CD14-positive monocyte (primary cell): ENCODE data around the gene PRSS58. TPM values are rescaled to one million over a fixed set of nuclear protein-coding genes. Genes with fewer than 3 reads are reported as not detected.

ENCODE experiments used
- DNase-seq, 3 donors: peaks; one replicate each; pipeline ENCODE4 v3.0.0-alpha.2; 2011 to 2022
- H2AFZ ChIP-seq: 2 replicates; pipeline ENCODE4 v1.6.0; 2012; ENCODE audit warnings: mild to moderate bottlenecking, low read depth, low read length, inconsistent platforms; ENCODE audit not compliant: insufficient read depth, poor library complexity, severe bottlenecking
- H3K27ac ChIP-seq, 2 donors: 1 replicate in 1 of 2; 2 replicates in 1 of 2; pipeline ENCODE4 v1.5.1; 2012 to 2013; ENCODE audit warnings: low read length in 2 of 2, control low read depth in 1 of 2, inconsistent platforms in 1 of 2, low read depth in 1 of 2, mild to moderate bottlenecking in 1 of 2
- H3K27me3 ChIP-seq, 2 donors: one replicate each; pipeline versions ENCODE4 v1.6.0 to v1.6.1; 2011 to 2013; ENCODE audit warnings: low read length in 2 of 2; ENCODE audit not compliant: control insufficient read depth in 2 of 2, insufficient read depth in 2 of 2
- H3K36me3 ChIP-seq, 2 donors: replicated peaks in 1 of 2; 1 replicate in 1 of 2; 2 replicates in 1 of 2; pipeline versions ENCODE4 v1.5.1 to v1.6.1; 2012 to 2013; ENCODE audit warnings: low read length in 2 of 2, control low read depth in 1 of 2, inconsistent platforms in 1 of 2, mild to moderate bottlenecking in 1 of 2; ENCODE audit not compliant: insufficient read depth in 2 of 2, control insufficient read depth in 1 of 2
- H3K4me1 ChIP-seq, 2 donors: 1 replicate in 1 of 2; 2 replicates in 1 of 2; pipeline versions ENCODE4 v1.5.1 to v1.6.1; 2012 to 2013; ENCODE audit warnings: low read length in 2 of 2, control low read depth in 1 of 2, inconsistent platforms in 1 of 2, mild to moderate bottlenecking in 1 of 2, moderate library complexity in 1 of 2; ENCODE audit not compliant: insufficient read depth in 2 of 2, control insufficient read depth in 1 of 2
- H3K4me2 ChIP-seq: replicated peaks from 2 replicates; pipeline ENCODE3; 2012; ENCODE audit warnings: low read length, moderate library complexity, mild to moderate bottlenecking; ENCODE audit not compliant: poor library complexity, severe bottlenecking; ENCODE audit errors: extremely low read depth
- H3K4me3 ChIP-seq, 3 experiments: fragments of 200-600 bp in 1 of 3; sonication (generic) in 1 of 3; replicated peaks in 1 of 3; 1 replicate in 2 of 3; 2 replicates in 1 of 3; pipeline ENCODE4 v1.5.1; 2011 to 2013; ENCODE audit warnings: low read length in 3 of 3, mild to moderate bottlenecking in 3 of 3, control low read depth in 2 of 3, low read depth in 2 of 3, inconsistent platforms in 1 of 3, moderate library complexity in 1 of 3
- H3K79me2 ChIP-seq: 2 replicates; pipeline ENCODE4 v1.6.0; 2012; ENCODE audit warnings: mild to moderate bottlenecking, control low read depth, inconsistent platforms, low read length, moderate library complexity; ENCODE audit not compliant: insufficient read depth
- H3K9ac ChIP-seq: 2 replicates; pipeline ENCODE4 v1.6.0; 2017; ENCODE audit warnings: low read length, mild to moderate bottlenecking; ENCODE audit not compliant: insufficient read depth, poor library complexity, severe bottlenecking
- H3K9me3 ChIP-seq, 2 donors: replicated peaks in 1 of 2; 1 replicate in 1 of 2; 2 replicates in 1 of 2; pipeline versions ENCODE4 v1.5.1 to v1.6.1; 2012 to 2013; ENCODE audit warnings: low read length in 2 of 2, control low read depth in 1 of 2; ENCODE audit not compliant: control insufficient read depth in 1 of 2, insufficient read depth in 1 of 2
- H4K20me1 ChIP-seq: 2 replicates; pipeline ENCODE4 v1.6.0; 2012; ENCODE audit warnings: mild to moderate bottlenecking, low read length, control low read depth, moderate library complexity; ENCODE audit not compliant: insufficient read depth
- H3K27ac Mint-ChIP-seq, 7 donors: one replicate each; pipeline ENCODE4 v1.8.0; 2020; ENCODE audit warnings: mild to moderate bottlenecking in 7 of 7, mixed read lengths in 7 of 7, moderate library complexity in 6 of 7, inconsistent platforms in 2 of 7
- H3K27me3 Mint-ChIP-seq, 3 donors: one replicate each; pipeline ENCODE4 v1.8.0; 2021 to 2022; ENCODE audit warnings: low read depth in 3 of 3, mild to moderate bottlenecking in 3 of 3, mixed read lengths in 3 of 3, moderate library complexity in 3 of 3, inconsistent platforms in 1 of 3
- H3K36me3 Mint-ChIP-seq, 2 donors: one replicate each; pipeline ENCODE4 v1.8.0; 2020; ENCODE audit warnings: mixed read lengths in 2 of 2, inconsistent platforms in 1 of 2, mild to moderate bottlenecking in 1 of 2
- H3K4me1 Mint-ChIP-seq: one replicate; pipeline ENCODE4 v1.8.0; 2020; ENCODE audit warnings: mild to moderate bottlenecking, mixed read lengths
- H3K4me3 Mint-ChIP-seq, 2 donors: one replicate each; pipeline ENCODE4 v1.8.0; 2020; ENCODE audit warnings: mild to moderate bottlenecking in 2 of 2, mixed read lengths in 2 of 2, moderate library complexity in 1 of 2
- H3K9me3 Mint-ChIP-seq, 7 donors: one replicate each; pipeline ENCODE4 v1.8.0; 2020 to 2022; ENCODE audit warnings: mixed read lengths in 7 of 7, mild to moderate bottlenecking in 6 of 7, moderate library complexity in 6 of 7, inconsistent platforms in 2 of 7
- CTCF ChIP-seq: fragments of 200-600 bp; IDR thresholded peaks from one replicate; pipeline ENCODE4 v1.8.0; 2022; ENCODE audit warnings: antibody characterized with exemption, mild to moderate bottlenecking
- WGBS: methylation state at CpG from one replicate; pipeline ENCODE4 v1.1.5; 2013; ENCODE audit warnings: missing lambda C conversion rate; ENCODE audit not compliant: insufficient coverage; 5-methylcytosine and 5-hydroxymethylcytosine counted together
- intact Hi-C, 2 donors: fragments of 100-400 bp; cut with micrococcal nuclease; formaldehyde crosslinking; loops; one replicate each; pipeline versions ENCODE4 v1.15.0 to v1.15.1; 2023
- polyA plus RNA-seq, 3 donors: library from polyadenylated mRNA; depleted of rRNA in 1 of 3; unstranded in 2 of 3; stranded (reverse) in 1 of 3; fragments of 300-500 nt in 2 of 3; fragments of >200 nt in 1 of 3; fragmentation: Illumina TruSeq in 2 of 3; gene quantifications; 1 replicate in 2 of 3; 2 replicates in 1 of 3; pipeline ENCODE4 v1.2.3, GENCODE V29; 2012 to 2021

Gene PRSS58
- polyA plus RNA-seq, 3 donors, result not detected

DNA sequence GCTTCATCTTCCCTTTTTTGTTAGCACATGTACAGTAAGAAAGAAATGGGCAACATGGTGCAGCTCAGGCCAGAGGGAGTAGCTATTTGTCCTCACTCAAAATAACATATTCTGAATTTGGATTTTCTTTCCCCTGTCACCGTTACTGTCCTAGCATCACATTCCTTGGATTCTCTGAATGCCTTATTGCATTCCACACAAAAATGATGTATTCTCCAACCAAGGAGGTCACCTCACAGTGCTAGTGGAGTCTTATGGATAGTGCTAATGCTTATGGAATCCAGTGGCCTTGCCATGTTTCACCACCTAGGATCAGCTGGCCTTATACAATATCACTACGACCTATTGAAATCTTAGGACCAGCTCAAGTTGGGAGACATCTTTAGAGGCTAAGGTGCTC lies 7.2 kb downstream of the PRSS58 start:
- H3K4me3 ChIP-seq, result no peak overlapping the region
- Mint-ChIP-seq H3K27ac (no peak overlapping the region), H3K4me1 (no peaks in the 10 kb centered on the region), H3K27me3 (peaks cover 1 to 4% (median 2%) of the 10 kb centered on the region in 3 donors), H3K9me3 (no peaks in the 10 kb centered on the region), H3K36me3 (no peaks in the 10 kb centered on the region), H3K4me3 (no peak overlapping the region)
- H3K27ac ChIP-seq, result no peak overlapping the region
- no peak overlapping the region for H2AFZ ChIP-seq
- TF ChIP-seq CTCF, result no peak
- no peaks in the 10 kb centered on the region for H3K9me3 ChIP-seq
- DNase-seq, result no peak
- no peaks in the 10 kb centered on the region for H3K27me3 ChIP-seq
- H4K20me1 ChIP-seq, result no peaks in the 10 kb centered on the region
- H3K9ac ChIP-seq, result no peak overlapping the region
- H3K79me2 ChIP-seq, result no peaks in the 10 kb centered on the region
- no peak overlapping the region for H3K4me2 ChIP-seq
- no CpG with 5 or more reads among the region's 2 CpGs for WGBS
- H3K36me3 ChIP-seq, result no peaks in the 10 kb centered on the region
- no peaks in the 10 kb centered on the region for H3K4me1 ChIP-seq
- intact Hi-C loops, result no loop called here

DNA sequence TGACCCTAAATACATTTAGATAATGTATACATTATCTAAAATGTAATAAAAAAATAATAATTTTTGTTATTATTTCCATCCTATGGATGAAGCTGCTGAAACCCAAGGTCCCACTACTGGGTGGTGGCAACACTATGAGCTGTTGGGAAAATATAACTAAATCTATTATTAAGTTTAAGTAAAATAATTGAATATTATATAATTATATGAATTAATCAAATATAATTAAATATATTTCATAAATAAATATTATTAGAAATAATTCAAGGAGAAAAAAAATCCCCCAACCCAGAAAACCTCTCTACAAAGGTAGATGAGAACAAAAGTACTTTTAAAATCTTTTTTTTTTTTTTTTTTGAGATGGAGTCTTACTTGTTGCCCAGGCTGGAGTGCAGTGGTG lies 7.9 kb downstream of the PRSS58 start:
- DNase-seq, result no peak
- Histone ChIP-seq H3K4me2 (no peak overlapping the region), H3K4me1 (no peaks in the 10 kb centered on the region), H2AFZ (no peak overlapping the region), H3K27me3 (no peaks in the 10 kb centered on the region), H3K36me3 (no peaks in the 10 kb centered on the region), H4K20me1 (no peaks in the 10 kb centered on the region), H3K79me2 (no peaks in the 10 kb centered on the region), H3K27ac (no peak overlapping the region), H3K9ac (no peak overlapping the region), H3K9me3 (no peaks in the 10 kb centered on the region), H3K4me3 (no peak overlapping the region)
- Mint-ChIP-seq H3K27ac (no peak overlapping the region), H3K9me3 (peaks cover 0 to 3% (median 0%) of the 10 kb centered on the region in 7 donors), H3K4me3 (no peak overlapping the region), H3K4me1 (no peaks in the 10 kb centered on the region), H3K27me3 (peaks cover 1 to 8% (median 2%) of the 10 kb centered on the region in 3 donors), H3K36me3 (no peaks in the 10 kb centered on the region)
- no peak for TF ChIP-seq CTCF
- intact Hi-C loops, result no loop called here
